ENCODE results near the gene ME3. TPM values are rescaled to one million over a fixed set of nuclear protein-coding genes. Genes with fewer than 3 reads are reported as not detected.

The ME3 gene
- total RNA-seq, 2 donors from 2014 or later: 62.4 to 62.5 TPM

DNA sequence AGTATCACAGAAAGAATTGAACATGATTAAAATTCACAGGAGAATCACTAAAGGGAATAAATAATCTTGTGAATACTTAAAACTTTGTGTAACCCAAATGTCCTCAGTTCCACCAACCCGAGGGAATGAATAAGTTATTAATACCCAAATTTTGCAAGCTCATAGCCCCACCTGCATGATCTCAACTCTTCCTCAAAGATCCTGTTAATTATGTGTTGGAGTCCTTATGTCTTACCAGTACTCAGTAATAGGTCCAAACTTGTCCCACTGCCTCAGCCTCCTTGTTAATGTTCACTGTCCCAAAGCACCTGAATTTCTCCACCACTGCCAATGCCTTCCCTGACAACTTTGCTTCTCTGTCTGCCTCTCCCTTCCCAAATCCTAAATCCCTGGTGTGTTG lies 46.1 kb upstream of the ME3 start:
- ATAC-seq (ENCODE audit: insufficient number of reproducible peaks, low FRiP score, low read depth) (no peak), DNase-seq (ENCODE audit: low spot score) (no peak)
- TF ChIP-seq, protein P1, sequence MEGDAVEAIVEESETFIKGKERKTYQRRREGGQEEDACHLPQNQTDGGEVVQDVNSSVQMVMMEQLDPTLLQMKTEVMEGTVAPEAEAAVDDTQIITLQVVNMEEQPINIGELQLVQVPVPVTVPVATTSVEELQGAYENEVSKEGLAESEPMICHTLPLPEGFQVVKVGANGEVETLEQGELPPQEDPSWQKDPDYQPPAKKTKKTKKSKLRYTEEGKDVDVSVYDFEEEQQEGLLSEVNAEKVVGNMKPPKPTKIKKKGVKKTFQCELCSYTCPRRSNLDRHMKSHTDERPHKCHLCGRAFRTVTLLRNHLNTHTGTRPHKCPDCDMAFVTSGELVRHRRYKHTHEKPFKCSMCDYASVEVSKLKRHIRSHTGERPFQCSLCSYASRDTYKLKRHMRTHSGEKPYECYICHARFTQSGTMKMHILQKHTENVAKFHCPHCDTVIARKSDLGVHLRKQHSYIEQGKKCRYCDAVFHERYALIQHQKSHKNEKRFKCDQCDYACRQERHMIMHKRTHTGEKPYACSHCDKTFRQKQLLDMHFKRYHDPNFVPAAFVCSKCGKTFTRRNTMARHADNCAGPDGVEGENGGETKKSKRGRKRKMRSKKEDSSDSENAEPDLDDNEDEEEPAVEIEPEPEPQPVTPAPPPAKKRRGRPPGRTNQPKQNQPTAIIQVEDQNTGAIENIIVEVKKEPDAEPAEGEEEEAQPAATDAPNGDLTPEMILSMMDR (IDR thresholded peaks at IDR 0.05): no peak
- Histone ChIP-seq H3K4me3 (no peak overlapping the region), H3K9me3 (no peaks in the 10 kb centered on the region), H3K27ac (no peak overlapping the region), H3K4me1 (ENCODE audit: control insufficient read depth in 1 of 2, low read depth in 2 of 2) (no peaks in the 10 kb centered on the region), H3K27me3 (replicated peaks; ENCODE audit: insufficient read depth) (no peaks in the 10 kb centered on the region), H3K36me3 (no peaks in the 10 kb centered on the region)

- Histone ChIP-seq H3K4me1 (ENCODE audit: control insufficient read depth in 1 of 2, low read depth in 2 of 2) (no peaks in the 10 kb centered on the region), H3K27me3 (replicated peaks; ENCODE audit: insufficient read depth) (no peaks in the 10 kb centered on the region), H3K36me3 (no peaks in the 10 kb centered on the region), H3K27ac (no peak overlapping the region), H3K4me3 (no peak overlapping the region), H3K9me3 (no peaks in the 10 kb centered on the region)
- DNase-seq (ENCODE audit: low spot score) (no peak), ATAC-seq (ENCODE audit: insufficient number of reproducible peaks, low FRiP score, low read depth) (no peak)
- TF ChIP-seq, protein P1 (IDR thresholded peaks at IDR 0.05): no peak
Observed at GRCh38 chr11:86717817-86718501, 45.5 kb upstream of the ME3 start.

DNA sequence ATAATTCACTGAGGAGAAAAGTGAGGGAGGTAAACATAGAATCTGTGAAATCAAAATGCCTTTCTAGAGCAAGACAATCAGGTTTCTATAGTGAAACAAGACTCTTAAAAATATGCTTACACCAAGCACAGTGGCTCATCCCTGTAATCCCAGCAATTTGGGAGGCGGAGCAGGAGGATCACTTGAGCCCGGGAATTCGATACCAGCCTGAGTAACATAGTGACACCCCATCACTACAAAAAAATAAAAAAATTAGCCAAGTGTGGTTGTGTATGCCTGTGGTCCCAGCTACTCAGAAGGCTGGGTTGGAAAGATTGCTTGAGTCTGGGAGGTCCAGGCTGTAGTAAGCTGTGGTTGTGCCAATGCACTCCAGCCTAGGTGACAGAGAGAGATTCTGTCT lies 43.2 kb upstream of the ME3 start:
- no peaks in the 10 kb centered on the region for H3K4me1 ChIP-seq (ENCODE audit: control insufficient read depth in 1 of 2, low read depth in 2 of 2)
- H3K36me3 ChIP-seq: no peaks in the 10 kb centered on the region
- no peak for DNase-seq (ENCODE audit: low spot score)
- H3K27me3 ChIP-seq (replicated peaks; ENCODE audit: insufficient read depth): no peaks in the 10 kb centered on the region
- ATAC-seq (ENCODE audit: insufficient number of reproducible peaks, low FRiP score, low read depth): no peak
- TF ChIP-seq, protein P1 (IDR thresholded peaks at IDR 0.05): no peak
- no peak overlapping the region for H3K27ac ChIP-seq
- H3K9me3 ChIP-seq: no peaks in the 10 kb centered on the region
- H3K4me3 ChIP-seq: no peak overlapping the region

GRCh38 chr11:86713552-86713951 lies 41.1 kb upstream of the ME3 start:
- Histone ChIP-seq H3K9me3 (no peaks in the 10 kb centered on the region), H3K4me1 (ENCODE audit: control insufficient read depth in 1 of 2, low read depth in 2 of 2) (no peaks in the 10 kb centered on the region), H3K27ac (no peak overlapping the region), H3K27me3 (replicated peaks; ENCODE audit: insufficient read depth) (no peaks in the 10 kb centered on the region), H3K4me3 (no peak overlapping the region), H3K36me3 (no peaks in the 10 kb centered on the region)
- no peak for ATAC-seq (ENCODE audit: insufficient number of reproducible peaks, low FRiP score, low read depth)
- TF ChIP-seq, protein P1 (IDR thresholded peaks at IDR 0.05): no peak
- DNase-seq (ENCODE audit: low spot score): no peak

GRCh38 chr11:86710936-86711335 lies 38.5 kb upstream of the ME3 start:
- H3K4me1 ChIP-seq (ENCODE audit: control insufficient read depth in 1 of 2, low read depth in 2 of 2): no peaks in the 10 kb centered on the region
- H3K27ac ChIP-seq: no peak overlapping the region
- H3K36me3 ChIP-seq: no peaks in the 10 kb centered on the region
- DNase-seq (ENCODE audit: low spot score) (no peak), ATAC-seq (ENCODE audit: insufficient number of reproducible peaks, low FRiP score, low read depth) (no peak)
- TF ChIP-seq, protein P1 (IDR thresholded peaks at IDR 0.05): no peak
- H3K9me3 ChIP-seq: no peaks in the 10 kb centered on the region
- H3K4me3 ChIP-seq: no peak overlapping the region
- no peaks in the 10 kb centered on the region for H3K27me3 ChIP-seq (replicated peaks; ENCODE audit: insufficient read depth)

Data from thoracic aorta (tissue), 2 donors.